ELF-1 (cell line): ENCODE data around the gene VAPB.

Source experiments
- DNase-seq: peaks from one replicate; pipeline ENCODE4 v3.0.0-alpha.2; 2016; ENCODE audit warnings: low read depth, low spot score

VAPB gene

DNA sequence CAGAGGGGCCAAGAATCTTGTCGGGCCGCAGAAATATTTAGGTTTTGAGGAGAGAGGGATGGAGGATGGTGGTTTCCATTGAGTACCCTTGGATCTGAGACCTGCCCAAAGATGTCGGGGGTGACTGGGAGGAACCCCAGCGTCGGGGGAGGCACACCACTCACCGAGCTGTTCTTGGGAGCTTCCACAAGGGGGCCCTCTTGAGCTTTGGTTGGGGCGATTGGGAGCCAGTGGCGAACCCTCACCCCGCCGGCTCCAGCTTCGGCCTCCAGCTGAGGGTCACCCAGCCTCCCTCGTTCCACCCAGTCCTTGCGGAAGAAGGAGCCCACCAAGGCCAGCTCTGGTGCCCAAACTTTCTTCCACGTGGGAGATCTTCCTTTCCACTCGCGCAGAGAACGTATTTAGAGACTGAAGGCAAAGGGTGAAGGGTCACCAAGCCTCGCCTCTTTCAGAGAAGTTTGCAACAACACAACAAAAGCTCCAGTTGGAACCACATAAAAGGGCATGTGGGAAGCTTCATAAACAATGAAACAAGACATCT is 92.5 kb downstream of the VAPB start:
- DNase-seq, result peak; percentile 78

DNA sequence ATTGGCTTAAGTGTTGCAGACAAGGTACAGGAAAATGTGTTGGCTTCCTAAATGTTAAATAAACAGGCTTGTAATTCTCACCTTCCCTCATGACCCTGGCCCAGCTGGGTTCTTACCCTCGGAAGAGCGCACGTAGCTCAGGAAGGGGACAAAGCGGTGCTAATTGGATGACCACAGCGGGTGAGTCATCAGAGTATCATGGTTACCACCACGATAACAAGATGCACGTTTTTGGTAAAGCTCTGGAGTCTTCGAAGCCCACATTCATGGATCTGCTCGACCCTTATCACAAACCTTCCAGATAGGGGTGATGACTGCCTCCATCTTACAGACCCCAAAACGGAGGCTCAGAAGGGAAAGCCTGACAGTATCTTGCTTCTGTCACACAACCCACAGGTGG is 93.4 kb downstream of the VAPB start:
- peak; percentile 26 for DNase-seq

DNA sequence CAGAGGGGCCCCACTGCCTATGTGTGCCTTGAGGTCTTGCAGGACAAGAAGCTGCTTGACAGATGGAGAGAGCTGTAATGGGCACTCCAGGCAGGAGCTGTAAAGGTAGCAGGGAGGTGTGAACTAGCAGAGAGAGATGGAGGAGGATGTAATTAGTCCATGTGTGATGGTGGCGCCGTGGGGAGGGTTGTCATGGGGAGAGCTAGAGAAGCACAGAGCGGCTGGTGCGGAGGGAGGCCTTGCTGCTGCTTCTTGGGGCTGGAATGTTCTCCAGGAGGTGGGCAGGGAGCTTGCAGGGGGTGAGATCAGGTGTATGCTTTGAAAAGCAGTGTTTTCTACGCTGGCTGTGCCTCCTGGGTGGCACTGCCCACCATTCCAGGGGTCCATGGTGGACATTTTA is 94.0 kb downstream of the VAPB start:
- DNase-seq, result no peak

DNA sequence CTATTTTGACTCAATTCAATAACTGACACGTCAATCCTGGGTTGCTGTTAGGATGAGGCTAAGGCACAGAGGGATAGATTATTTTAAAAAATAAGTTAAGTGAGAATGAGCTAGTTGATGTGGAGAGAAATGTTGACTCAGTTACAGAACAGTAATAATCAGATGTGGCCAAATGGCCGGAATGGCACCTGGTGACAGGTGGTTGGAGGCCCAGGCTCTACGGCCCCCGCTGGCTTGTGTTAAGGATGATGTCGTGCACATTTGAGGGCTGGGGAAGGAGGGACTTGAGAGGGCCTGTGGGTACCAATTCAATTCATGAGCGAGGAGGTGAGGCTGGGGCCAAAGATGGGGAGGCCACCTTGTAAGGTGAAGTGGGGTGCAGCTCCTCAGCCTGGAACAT is 94.4 kb downstream of the VAPB start:
- no peak for DNase-seq

DNA sequence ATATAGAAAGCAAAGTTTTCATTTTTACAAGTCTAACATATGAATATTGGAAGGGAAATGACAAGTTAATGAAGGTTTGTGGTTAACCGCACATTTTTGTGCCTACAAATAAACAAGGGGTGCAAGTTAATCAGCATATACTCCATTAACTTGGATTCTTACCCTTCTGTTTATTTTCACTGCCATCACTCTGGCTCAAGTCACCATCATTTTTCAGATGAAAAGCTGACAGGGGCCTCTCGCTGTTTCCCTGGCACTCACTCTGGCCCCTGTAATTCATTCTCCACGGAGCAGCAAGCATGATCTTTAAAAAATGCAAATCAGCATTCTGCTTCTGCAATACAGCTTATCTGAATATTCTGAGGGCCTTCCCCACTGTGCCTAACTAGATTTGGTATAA is 96.4 kb downstream of the VAPB start:
- no peak for DNase-seq

DNA sequence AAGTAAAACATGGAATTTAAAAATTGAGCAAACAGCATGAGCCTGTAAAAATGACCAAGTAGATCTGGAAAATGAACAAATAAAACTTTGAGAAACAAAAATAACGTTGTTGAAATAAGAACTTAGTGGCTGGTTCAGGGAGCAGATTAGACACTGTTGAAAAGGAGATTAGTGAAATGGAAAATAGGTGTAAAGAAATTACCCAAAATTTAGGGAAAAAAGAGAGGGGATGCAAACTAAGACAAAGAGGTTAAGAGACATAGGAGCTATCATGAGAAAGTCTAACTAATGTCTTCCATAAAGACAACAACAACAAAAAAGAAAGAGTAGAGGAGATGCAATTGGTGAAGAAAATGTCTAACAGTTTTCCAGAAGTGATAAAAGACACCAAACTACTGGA is 97.2 kb downstream of the VAPB start:
- DNase-seq, result no peak

DNA sequence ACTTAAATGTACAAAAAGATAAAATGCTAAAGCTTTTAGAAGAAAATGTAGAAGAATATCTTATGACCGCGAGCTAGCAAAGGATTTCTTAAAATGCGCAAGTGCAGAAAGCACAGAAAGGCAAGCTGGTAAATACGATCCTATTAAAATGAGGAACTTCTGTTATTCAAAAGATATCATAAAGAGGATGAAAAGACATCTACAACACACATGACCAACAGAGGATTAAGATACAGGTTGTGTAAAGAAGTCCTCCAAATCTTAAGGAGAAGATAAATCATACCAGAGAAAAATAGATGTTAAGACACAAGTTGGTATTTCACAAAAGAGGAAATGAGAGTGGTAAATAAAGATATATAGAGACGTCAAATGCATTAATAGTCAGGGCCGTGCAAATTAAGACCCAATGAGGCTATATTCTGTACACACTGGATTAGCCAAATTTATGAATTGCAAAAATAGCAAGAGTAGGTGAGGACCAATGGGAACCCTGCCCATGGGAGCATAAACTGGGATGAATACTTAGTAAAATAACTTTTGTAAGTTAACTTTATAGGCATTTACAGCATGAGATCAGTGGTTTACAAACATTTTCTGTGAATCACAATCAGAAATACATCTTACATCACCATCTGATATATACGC is 103.2 kb downstream of the VAPB start:
- DNase-seq, result no peak

DNA sequence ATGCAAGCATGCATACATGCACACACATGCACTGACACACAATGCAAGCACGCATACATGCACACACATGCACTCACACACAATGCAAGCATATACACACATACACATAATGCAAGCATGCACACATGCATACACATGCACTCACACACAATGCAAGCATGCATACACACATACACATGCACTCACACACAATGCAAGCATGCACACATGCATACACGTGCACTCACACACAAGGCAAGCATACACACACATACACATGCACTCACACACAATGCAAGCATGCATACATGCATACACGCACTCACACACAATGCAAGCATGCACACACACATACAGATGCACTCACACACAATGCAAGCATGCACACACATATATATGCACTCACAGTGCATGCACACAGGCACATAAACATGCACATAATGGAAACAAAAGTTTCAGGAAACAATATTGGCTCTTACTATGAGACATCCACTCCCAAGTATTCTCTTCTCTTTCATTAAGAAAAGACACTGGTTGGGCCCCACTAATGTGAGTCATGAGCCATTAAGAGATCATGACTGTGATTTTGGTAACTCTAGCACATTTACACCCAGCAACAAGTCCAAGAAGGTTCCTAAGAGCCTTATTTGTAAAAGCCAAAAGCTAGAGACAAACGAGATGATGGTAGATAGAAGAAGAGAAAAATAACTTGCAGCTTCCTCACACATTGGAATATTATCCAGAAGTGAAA is 103.9 kb downstream of the VAPB start:
- DNase-seq, result no peak

DNA sequence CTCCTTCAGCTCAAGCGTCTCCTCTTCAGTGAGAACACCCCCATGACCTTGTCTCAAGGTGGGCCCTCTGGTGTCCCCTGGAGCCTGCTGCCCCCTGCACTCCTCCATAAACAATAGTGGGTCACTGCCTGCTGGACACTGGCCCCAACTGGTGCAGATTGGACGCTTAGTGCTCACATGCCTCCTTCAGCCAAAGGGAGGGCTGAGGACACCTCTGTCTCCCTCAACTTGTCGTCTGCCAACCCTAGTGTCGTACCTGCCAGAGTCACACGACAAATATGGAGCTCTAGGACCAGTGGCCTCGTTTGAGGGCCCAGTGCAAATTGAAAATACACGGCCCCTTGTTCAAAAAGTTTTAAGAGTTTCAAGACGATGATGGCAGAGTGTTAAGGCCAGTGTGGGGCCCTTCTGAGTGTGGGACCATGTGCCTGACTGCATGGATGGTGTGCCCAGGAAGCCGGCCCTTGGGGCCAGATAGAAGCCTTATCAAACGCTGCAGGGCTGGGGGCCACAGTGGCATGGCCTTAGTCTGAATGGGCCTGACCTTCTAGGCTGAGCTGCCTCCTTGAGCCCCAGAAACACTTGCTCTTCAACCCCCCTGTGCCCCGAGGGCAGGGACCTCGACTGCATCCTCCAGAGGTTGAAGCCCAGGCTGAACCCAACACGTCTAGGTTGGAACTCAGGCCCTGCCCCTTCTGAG is 106.0 kb downstream of the VAPB start:
- DNase-seq, result no peak

DNA sequence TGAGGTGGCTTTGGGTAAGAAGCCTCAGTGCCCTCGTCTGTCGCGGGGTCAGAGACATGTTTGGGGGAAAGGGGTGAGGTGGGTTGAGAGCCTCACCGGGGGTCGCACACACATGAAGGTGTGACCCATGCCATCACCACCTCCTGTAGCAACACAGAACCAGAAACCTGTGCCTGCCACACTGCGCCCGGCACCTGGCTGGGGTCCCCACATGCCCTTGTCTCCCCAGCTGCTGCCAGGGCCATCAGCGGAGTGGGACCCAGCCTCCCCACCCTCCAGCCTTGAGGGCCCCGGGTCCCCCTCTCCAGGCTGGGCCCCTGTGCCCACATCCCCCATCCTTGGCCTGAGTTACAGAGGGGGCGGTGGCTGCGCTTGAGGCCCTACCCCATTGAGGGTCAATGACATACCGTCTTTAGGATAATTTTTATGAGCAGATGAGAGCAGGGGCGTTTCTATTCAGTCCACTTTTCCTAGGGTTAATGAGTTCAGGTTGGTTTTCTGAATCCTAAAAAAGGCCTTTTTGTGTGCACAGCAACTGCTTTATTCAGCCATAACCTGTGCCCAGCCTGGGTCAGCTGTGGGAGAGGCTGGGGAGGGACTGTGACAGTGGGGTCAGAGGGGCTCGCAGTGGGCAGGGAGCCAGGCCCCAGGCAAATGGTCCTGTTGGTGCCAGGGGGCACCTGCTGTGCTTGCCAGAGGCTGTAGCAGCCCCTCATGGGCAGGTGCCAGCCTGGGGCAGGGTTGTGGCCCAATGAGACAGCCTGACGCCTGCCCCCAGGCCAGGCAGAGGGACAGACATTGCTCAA is 106.8 kb downstream of the VAPB start:
- DNase-seq, result no peak

DNA sequence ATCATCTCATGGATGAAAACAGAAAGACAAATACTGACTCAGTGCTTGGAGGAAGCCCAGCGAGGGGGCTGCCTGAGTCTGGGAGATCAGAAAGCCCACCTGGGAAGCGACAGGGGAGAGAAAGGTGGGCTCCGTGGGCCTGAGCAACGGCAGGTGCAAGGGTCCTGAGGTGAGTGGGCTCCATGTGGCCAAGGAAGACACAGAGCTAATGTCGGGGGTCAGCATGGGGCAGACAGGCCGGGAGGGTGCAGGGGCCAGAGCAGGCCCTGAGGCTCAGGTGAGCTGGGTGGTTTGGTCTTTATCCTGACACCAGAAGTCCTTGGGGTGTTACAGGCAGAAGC is 107.4 kb downstream of the VAPB start:
- no peak for DNase-seq

DNA sequence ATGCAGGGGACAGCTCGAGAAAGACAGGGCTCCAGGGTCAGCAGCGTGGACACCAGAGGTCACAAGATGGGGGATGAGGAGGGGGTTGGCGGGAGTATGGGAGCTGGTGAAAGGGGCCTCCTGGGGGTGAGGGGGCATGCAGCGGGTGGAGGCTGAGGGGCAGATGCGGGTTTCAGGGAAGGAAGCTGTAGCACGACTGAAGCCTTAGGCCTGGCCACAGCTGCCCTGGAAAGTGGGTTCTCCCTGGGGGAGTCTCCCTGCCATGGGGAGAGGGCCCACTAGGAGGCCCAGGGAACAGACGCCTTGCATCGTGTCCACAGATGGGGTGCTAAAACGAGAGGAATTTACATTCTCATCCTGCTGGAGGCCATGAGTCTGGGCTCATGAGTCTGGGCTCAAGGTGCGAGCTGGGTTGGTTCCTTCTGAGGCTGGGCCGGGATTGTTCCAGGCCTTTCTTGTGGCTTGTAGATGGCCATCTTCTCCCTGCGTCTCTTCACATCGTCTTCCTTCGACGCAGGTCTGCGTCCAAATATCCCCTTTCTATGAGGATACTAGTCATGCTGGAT is 108.1 kb downstream of the VAPB start:
- DNase-seq, result no peak

DNA sequence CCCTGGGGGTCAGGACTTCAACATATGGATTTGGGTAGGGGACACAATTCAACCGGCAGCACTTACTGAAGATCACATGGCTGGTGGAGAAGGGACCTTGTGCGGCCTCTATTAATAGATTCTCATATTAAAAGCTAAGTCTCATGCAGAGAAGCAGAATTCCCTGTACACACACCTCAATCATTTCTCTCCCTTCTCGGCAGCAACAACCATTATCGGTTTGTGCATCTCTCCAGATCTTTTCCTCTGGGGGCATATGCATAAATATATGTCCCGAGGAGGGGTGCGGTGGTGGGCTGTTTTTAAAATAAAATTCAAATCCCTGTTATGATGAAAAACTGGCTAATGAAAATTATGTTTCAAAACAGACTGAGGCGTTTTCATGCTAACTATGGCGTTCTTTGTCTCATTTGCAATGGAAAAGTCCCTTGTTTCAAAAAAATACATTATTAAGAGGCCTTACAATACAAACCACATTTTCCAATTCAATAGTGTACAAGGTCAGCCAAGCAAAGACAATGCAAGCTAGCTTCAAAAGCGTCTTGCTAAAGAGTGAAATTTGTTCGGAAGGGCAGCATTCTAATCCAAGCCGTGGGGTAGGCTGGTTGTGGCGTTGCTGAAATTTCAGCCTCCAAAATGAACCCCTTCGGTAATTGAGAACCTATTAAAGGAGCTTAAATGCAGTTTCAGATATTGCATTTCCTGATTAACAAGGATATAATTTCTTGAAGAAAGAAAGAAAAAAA is 108.9 kb downstream of the VAPB start:
- no peak for DNase-seq

DNA sequence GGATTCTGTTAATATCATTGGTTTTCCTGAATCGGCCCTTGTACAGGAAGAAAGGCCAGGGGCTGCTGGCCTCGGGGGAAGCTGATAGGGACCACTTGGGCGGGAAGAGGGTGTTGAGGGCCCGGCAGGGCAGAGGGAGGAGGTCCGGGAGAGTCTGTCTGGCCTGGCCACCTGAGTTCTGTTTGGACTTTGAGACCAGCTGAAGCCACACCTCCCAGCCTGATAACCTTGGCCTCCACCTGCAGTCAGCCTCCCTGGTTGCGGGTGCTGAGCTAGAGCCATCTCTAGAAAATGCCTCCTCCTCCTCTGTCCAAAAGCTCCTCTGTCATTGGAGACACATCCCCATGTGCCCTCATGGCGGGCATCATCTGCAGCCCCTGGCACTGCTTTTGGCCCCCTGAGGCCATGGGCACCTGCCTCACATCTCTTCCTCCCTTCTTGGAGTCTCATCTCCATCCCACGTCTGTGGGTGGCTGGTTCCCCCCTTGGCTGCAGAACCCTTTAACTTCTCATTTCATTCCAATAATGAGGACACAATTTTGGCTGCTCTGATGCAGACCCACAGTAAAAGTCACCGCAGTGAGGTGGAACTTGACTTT is 109.5 kb downstream of the VAPB start:
- DNase-seq, result no peak

DNA sequence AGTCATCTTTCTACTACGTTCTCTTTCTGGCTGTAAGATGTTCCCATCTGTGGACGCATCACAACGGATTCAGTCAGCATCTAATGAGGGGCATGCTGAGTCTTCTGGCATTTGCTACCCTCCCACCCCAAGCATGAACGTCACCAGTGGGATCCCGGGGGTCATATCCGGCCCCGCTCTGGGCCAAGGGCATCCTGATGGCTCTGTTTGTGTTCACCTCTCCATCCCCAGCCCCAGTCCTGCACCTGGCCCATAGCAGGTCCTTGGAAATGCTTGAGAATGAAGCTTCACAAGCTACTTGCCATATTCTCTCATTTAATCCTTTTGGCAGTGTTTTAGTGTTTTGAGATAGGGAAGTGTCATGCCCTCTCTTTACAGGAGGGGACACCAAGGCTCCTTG is 111.2 kb downstream of the VAPB start:
- DNase-seq, result no peak
